ENCODE results near the gene SNX13.

DNA sequence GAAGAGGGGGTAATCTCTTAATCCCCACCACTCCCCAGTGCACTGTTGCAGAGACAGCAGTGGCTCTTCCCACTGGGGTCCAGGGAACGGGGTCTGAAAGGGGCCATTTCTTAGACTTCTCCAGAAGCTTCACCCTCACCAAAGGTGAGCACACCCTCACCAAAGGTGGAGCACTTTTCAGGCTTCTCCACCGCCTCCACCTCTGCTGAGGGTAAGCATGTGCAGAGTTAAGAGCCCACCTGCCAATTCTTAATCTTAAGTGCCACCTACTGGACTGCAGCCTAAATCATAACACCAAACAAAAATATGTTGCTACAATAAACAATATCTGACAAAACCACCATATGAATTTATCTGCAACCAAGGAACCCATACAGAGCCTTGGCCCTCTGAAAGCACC is 27.0 kb downstream of the SNX13 start:
- TF ChIP-seq POLR2A (IDR thresholded peaks at IDR 0.05; ENCODE audit: low read length) (no peak), GATA1 (IDR thresholded peaks at IDR 0.05; ENCODE audit: low read depth, low read length) (no peak)

Measured in erythroblast (primary cell).